Neural crest cell (in vitro differentiated cells): Measurements from ENCODE around the gene ATP5PB. TPM values are rescaled to one million over a fixed set of nuclear protein-coding genes. Genes with fewer than 3 reads are reported as not detected.

Experiments
- DNase-seq: peaks from one replicate; pipeline ENCODE4 v3.0.0; 2021; ENCODE audit warnings: low read depth, mixed read lengths, low spot score
- H3K27ac Mint-ChIP-seq: one replicate; pipeline ENCODE4 v1.8.0; 2021; ENCODE audit warnings: mild to moderate bottlenecking, mixed read lengths; ENCODE audit not compliant: unreplicated experiment
- H3K27me3 Mint-ChIP-seq: 2 replicates; pipeline ENCODE4 v1.8.0; 2021; ENCODE audit warnings: low read depth, mild to moderate bottlenecking, mixed read lengths
- H3K36me3 Mint-ChIP-seq: 2 replicates; pipeline ENCODE4 v1.8.0; 2021; ENCODE audit warnings: low read depth, mild to moderate bottlenecking, mixed read lengths
- H3K4me1 Mint-ChIP-seq: 2 replicates; pipeline ENCODE4 v1.8.0; 2021; ENCODE audit warnings: mixed read lengths
- H3K4me3 Mint-ChIP-seq: one replicate; pipeline ENCODE4 v1.8.0; 2021; ENCODE audit warnings: mild to moderate bottlenecking, mixed read lengths
- H3K9me3 Mint-ChIP-seq: 2 replicates; pipeline ENCODE4 v1.8.0; 2021; ENCODE audit warnings: mixed read lengths
- total RNA-seq: library from RNA; stranded (reverse); gene quantifications from 2 replicates; pipeline ENCODE4 v1.2.1, GENCODE V29; 2021
- TF ChIP-seq, protein P1 (sequence below): fragments of 200-600 bp; sonication (generic); conservative IDR thresholded peaks from 2 replicates; pipeline ENCODE4 v1.5.0; 2021; ENCODE audit warnings: antibody characterized with exemption, mild to moderate bottlenecking

ATP5PB gene
- total RNA-seq, 1 donor from 2014 or later, result 240 TPM

DNA sequence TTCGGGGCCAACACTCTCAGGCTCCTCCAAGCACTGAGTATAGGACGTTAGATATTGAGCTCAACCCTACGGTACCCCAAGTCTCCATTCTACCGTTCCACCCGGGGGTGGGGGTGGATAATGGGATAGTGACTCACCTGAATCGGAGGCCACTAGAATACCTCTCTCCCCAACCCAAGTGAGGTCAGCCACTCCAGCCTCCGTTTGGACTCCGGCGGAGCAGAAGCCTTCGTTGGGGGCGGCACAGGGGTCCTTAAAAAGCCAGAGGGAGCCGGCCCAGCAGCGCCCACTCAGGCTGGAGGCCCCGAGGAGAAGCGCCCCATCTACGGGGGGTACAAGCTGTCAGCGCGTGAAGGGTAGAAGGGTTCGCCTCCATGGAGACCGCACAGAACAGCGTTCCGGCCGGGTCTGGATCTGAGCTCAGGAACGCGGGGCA is 764 bp upstream of the ATP5PB start:
- H3K36me3 Mint-ChIP-seq, result peaks cover 19% of the 10 kb centered on the region

DNA sequence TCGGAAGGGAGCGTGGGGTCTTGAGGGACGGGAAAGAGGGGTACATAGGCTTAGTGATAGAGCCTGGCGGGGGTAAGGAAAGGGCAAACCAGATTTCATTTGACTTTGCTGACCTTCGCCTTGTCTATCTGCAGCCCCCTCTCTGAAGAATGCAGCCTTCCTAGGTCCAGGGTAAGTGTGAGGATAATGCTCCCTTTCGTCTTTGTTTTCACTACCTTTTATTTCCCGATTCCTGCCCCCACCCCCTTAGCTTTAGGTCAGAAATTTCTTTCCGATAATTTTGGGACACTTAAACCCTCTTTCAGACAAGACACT is 396 bp downstream of the ATP5PB start:
- no peaks in the 10 kb centered on the region for H3K27me3 Mint-ChIP-seq

More for the DNA sequence above, 764 bp upstream of the ATP5PB start:
- no peaks in the 10 kb centered on the region for H3K27me3 Mint-ChIP-seq
- peak overlapping the region; percentile 47 for H3K27ac Mint-ChIP-seq
- DNase-seq, result no peak
- peak overlapping the region; percentile 100 for H3K4me3 Mint-ChIP-seq
- peaks cover 54% of the 10 kb centered on the region for H3K4me1 Mint-ChIP-seq
- no peaks in the 10 kb centered on the region for H3K9me3 Mint-ChIP-seq
- TF ChIP-seq, protein P1, sequence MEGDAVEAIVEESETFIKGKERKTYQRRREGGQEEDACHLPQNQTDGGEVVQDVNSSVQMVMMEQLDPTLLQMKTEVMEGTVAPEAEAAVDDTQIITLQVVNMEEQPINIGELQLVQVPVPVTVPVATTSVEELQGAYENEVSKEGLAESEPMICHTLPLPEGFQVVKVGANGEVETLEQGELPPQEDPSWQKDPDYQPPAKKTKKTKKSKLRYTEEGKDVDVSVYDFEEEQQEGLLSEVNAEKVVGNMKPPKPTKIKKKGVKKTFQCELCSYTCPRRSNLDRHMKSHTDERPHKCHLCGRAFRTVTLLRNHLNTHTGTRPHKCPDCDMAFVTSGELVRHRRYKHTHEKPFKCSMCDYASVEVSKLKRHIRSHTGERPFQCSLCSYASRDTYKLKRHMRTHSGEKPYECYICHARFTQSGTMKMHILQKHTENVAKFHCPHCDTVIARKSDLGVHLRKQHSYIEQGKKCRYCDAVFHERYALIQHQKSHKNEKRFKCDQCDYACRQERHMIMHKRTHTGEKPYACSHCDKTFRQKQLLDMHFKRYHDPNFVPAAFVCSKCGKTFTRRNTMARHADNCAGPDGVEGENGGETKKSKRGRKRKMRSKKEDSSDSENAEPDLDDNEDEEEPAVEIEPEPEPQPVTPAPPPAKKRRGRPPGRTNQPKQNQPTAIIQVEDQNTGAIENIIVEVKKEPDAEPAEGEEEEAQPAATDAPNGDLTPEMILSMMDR, result no peak

DNA sequence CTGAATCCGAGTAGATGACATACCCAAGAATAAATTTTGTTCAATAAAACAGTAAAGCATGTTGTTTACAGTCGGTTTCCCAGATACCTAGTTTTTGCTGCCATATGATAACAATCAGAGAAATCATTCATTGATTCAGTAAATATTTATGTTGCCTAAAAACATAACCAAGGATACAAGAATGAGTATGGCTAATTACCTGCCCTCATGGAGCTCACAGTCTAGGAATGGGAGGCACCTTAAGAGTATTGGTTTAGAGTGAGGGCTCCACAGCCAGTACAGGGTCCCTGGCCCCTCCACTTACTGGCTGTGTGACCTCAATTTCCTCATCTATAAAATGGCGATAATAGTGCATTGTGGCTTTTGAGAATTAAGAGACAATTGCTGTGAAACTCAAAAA is 921 bp downstream of the ATP5PB start:
- H3K4me1 Mint-ChIP-seq, result peaks cover 55% of the 10 kb centered on the region
- no peak for DNase-seq
- H3K27ac Mint-ChIP-seq, result peak overlapping the region; percentile 99
- TF ChIP-seq, protein P1, result no peak
- no peaks in the 10 kb centered on the region for H3K27me3 Mint-ChIP-seq
- H3K4me3 Mint-ChIP-seq, result peak overlapping the region; percentile 100
- peaks cover 15% of the 10 kb centered on the region for H3K36me3 Mint-ChIP-seq
- H3K9me3 Mint-ChIP-seq, result no peaks in the 10 kb centered on the region

More for the DNA sequence above, 396 bp downstream of the ATP5PB start:
- Mint-ChIP-seq H3K9me3 (no peaks in the 10 kb centered on the region), H3K4me3 (peak overlapping the region; percentile 100), H3K27ac (peak overlapping the region; percentile 99), H3K36me3 (peaks cover 15% of the 10 kb centered on the region), H3K4me1 (peaks cover 55% of the 10 kb centered on the region)
- TF ChIP-seq, protein P1, result no peak
- no peak for DNase-seq

DNA sequence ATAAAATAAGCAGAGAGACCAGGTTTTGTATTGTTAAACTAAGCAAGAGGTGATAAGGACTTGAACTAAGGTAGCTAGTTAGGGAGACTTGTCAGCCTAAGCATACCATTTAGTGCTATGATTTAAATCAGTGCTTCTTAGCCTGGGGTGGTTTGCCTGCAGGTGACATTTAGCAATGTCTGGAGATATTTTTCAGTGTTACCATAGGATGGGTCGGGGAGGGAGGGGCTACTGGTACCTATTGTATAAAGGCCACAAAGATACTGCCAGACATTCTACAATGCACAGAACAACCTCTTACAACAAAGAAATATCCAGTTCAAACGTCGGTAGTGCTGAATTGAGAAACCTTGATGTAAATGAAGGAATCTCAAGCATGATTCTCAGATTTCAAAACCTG is 3.3 kb downstream of the ATP5PB start:
- peaks cover 6% of the 10 kb centered on the region for H3K36me3 Mint-ChIP-seq
- peaks cover 43% of the 10 kb centered on the region for H3K4me1 Mint-ChIP-seq
- TF ChIP-seq, protein P1, result no peak
- no peak overlapping the region for H3K27ac Mint-ChIP-seq
- no peaks in the 10 kb centered on the region for H3K27me3 Mint-ChIP-seq
- H3K9me3 Mint-ChIP-seq, result no peaks in the 10 kb centered on the region
- H3K4me3 Mint-ChIP-seq, result peak overlapping the region; percentile 53
- no peak for DNase-seq

DNA sequence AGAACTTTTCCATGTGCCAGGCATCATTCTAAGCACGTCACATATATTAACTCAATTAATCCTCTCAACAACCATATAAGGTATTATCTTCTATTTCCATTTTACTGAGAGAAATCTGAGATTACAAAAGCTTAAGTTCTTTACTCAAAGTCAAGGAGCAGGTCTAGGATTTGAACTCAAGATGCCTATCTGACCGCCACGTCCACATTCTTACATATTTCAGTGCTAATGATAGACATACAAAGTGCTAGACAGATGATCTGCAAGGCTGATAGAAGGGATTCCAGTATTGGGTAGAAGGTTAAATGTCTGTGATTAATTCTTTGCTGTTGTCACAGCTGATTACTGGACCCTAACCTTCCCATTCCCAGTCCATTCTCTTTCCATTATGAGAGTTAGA is 4.4 kb downstream of the ATP5PB start:
- Mint-ChIP-seq H3K4me3 (no peak overlapping the region), H3K27me3 (no peaks in the 10 kb centered on the region)
- TF ChIP-seq, protein P1, result no peak

More for the DNA sequence above, 4.4 kb downstream of the ATP5PB start:
- Mint-ChIP-seq H3K4me1 (peaks cover 34% of the 10 kb centered on the region), H3K27ac (no peak overlapping the region), H3K36me3 (peaks cover 6% of the 10 kb centered on the region), H3K9me3 (no peaks in the 10 kb centered on the region)
- DNase-seq, result no peak
